ENCODE data around the gene EDDM13. TPM values are rescaled to one million over a fixed set of nuclear protein-coding genes. Genes with fewer than 3 reads are reported as not detected.

The EDDM13 gene
- total and polyA plus RNA-seq, 10 of the 15 experiments (the other 5 are each of a cell fraction or from before 2014, with no cell fraction given) = 0.15 to 0.37 TPM; not detected in 8

GRCh38 chr19:56266051-56266450 is 6.5 kb upstream of the EDDM13 start:
- ATAC-seq (no peak), FAIRE-seq (no peak), DNase-seq (ENCODE audit: low read depth, low spot score) (no peak)
- TF ChIP-seq HDGF (IDR thresholded peaks at IDR 0.05) (no peak), SMARCA5 (IDR thresholded peaks at IDR 0.05) (no peak), HDAC6 (IDR thresholded peaks at IDR 0.05; ENCODE audit: unreplicated experiment) (no peak), TARDBP (IDR thresholded peaks at IDR 0.05; ENCODE audit: borderline replicate concordance) (no peak), MEF2B (IDR thresholded peaks at IDR 0.05; ENCODE audit: partially characterized antibody, poor library complexity, severe bottlenecking) (no peak), PRDM15 (CRISPR knock-in tag; IDR thresholded peaks at IDR 0.05) (no peak), MYB (IDR thresholded peaks at IDR 0.05; ENCODE audit: borderline replicate concordance, low read depth, low read length) (no peak), USF1 (IDR thresholded peaks at IDR 0.05; ENCODE audit: borderline replicate concordance, extremely low read length, insufficient read depth, low read depth, low read length) (no peak), CREB1 (IDR thresholded peaks at IDR 0.05; ENCODE audit: low read depth) (no peak), SIN3A (IDR thresholded peaks at IDR 0.05; ENCODE audit: low read depth, low read length) (no peak), PML (IDR thresholded peaks at IDR 0.05; ENCODE audit: low read length) (no peak), TAF1 (IDR thresholded peaks at IDR 0.05; ENCODE audit: borderline replicate concordance, low read depth, low read length) (no peak), ZNF384 (IDR thresholded peaks at IDR 0.05; ENCODE audit: borderline replicate concordance, low read depth, low read length) (no peak), JUNB (IDR thresholded peaks at IDR 0.05) (no peak), NFXL1 (IDR thresholded peaks at IDR 0.05; ENCODE audit: borderline replicate concordance) (no peak), GATAD2B (conservative IDR thresholded peaks at IDR 0.05; ENCODE audit: low read depth) (no peak), ZNF207 (IDR thresholded peaks at IDR 0.05; ENCODE audit: borderline replicate concordance) (no peak), IKZF1 (conservative IDR thresholded peaks at IDR 0.05) (no peak), HCFC1 (IDR thresholded peaks at IDR 0.05; ENCODE audit: low read length) (no peak)
- CTCF ChIA-PET = interaction anchor here (1.1 to 2.6 kb wide), 4 partner anchors 12 to 83 kb away, joined by 3 to 21 read pairs (median 7); no protein-coding TSS in a partner anchor
- Histone ChIP-seq H3K79me2 (ENCODE audit: control insufficient read depth, insufficient read depth, low read length) (no peaks in the 10 kb centered on the region), H2AFZ (ENCODE audit: control insufficient read depth, low read depth, low read length) (no peak overlapping the region), H4K20me1 (ENCODE audit: control insufficient read depth, insufficient read depth) (no peaks in the 10 kb centered on the region), H3K4me3 (no peak overlapping the region), H3K36me3 (ENCODE audit: control insufficient read depth in 2 of 2, insufficient read depth in 2 of 2, low read length in 1 of 2) (no peaks in the 10 kb centered on the region), H3K9ac (ENCODE audit: control insufficient read depth, insufficient read depth, low read length) (no peak overlapping the region), H3K27me3 (replicated peaks in 1 of 2; ENCODE audit: control insufficient read depth in 2 of 2, insufficient read depth in 2 of 2, low read length in 1 of 2) (no peaks in the 10 kb centered on the region), H3K27ac (ENCODE audit: control insufficient read depth, insufficient read depth) (no peak overlapping the region), H3K4me1 (ENCODE audit: control insufficient read depth, insufficient read depth, low read length) (no peaks in the 10 kb centered on the region), H3K9me3 (replicated peaks; ENCODE audit: control insufficient read depth, insufficient read depth, low read length) (no peaks in the 10 kb centered on the region), H3K4me2 (ENCODE audit: control insufficient read depth, insufficient read depth) (no peak overlapping the region)
- 57% methylated on average over 3 of the region's 3 CpGs for WGBS (ENCODE audit: insufficient coverage, insufficient replicate concordance, low lambda C conversion rate, missing lambda C conversion rate)
- no TSS peak for BruUV-seq (replicated peaks)
- SMC1A ChIA-PET (ENCODE audit: uncharacterized antibody, unreplicated experiment) = interaction anchor here (0.9 to 2.4 kb wide), 2 partner anchors 13 to 25 kb away, joined by 3 to 15 read pairs; no protein-coding TSS in a partner anchor
- RAD21 ChIA-PET (ENCODE audit: unreplicated experiment) = no interaction called here
- in situ Hi-C loops (cut with MboI) = no loop called here
- intact Hi-C loops (cut with micrococcal nuclease; ENCODE audit: unreplicated experiment) = no loop called here
- POLR2A ChIA-PET = no interaction called here
